Measurements from ENCODE around the gene GALNT1. TPM values are rescaled to one million over a fixed set of nuclear protein-coding genes. Genes with fewer than 3 reads are reported as not detected.

Gene GALNT1
- total RNA-seq, 4 donors from 2014 or later, result 47.6 to 129 (median 73.5) TPM

- TF ChIP-seq CTCF (IDR thresholded peaks at IDR 0.05) (no peak), POLR2A (IDR thresholded peaks at IDR 0.05) (no peak)
- no peak for DNase-seq
- H3K4me1 ChIP-seq, result peaks cover 0 to 13% (median 2%) of the 10 kb centered on the region in 3 donors
- no peaks in the 10 kb centered on the region for H3K27me3 ChIP-seq
- intact Hi-C loops (cut with DNase I), result loop anchor here (10.0 kb wide), 1 partner anchor 62 kb away; no protein-coding TSS in a partner anchor
- no peaks in the 10 kb centered on the region for H3K9me3 ChIP-seq
- H3K36me3 ChIP-seq, result no peaks in the 10 kb centered on the region
- no peak overlapping the region for H3K4me3 ChIP-seq
- WGBS, 2 donors, result 73 to 94% methylated on average over 8 of the region's 8 CpGs
- no peak overlapping the region for H3K27ac ChIP-seq
Observed at GRCh38 chr18:35577045-35577848, 4.3 kb upstream of the GALNT1 start.

GRCh38 chr18:35578481-35578880 is 3.1 kb upstream of the GALNT1 start:
- Histone ChIP-seq H3K27me3 (no peaks in the 10 kb centered on the region), H3K4me1 (peaks cover 5 to 26% (median 13%) of the 10 kb centered on the region in 3 donors), H3K4me3 (no peak overlapping the region), H3K36me3 (no peaks in the 10 kb centered on the region), H3K9me3 (no peaks in the 10 kb centered on the region), H3K27ac (no peak overlapping the region)
- intact Hi-C loops (cut with DNase I), result loop anchor here (10.0 kb wide), 1 partner anchor 64 kb away; no protein-coding TSS in a partner anchor
- no peak for TF ChIP-seq POLR2A (IDR thresholded peaks at IDR 0.05)
- TF ChIP-seq CTCF (IDR thresholded peaks at IDR 0.05), result no peak
- no peak for DNase-seq
- WGBS, 2 donors, result 28 to 60% methylated on average over 1 of the region's 1 CpG

GRCh38 chr18:35578936-35579335 is 2.6 kb upstream of the GALNT1 start:
- H3K36me3 ChIP-seq, result no peaks in the 10 kb centered on the region
- no peak for TF ChIP-seq POLR2A (IDR thresholded peaks at IDR 0.05)
- no peak for TF ChIP-seq CTCF (IDR thresholded peaks at IDR 0.05)
- H3K9me3 ChIP-seq, result no peaks in the 10 kb centered on the region
- 90 to 94% methylated on average over 4 of the region's 4 CpGs for WGBS, 2 donors
- intact Hi-C loops (cut with DNase I), result loop anchor here (10.0 kb wide), 1 partner anchor 64 kb away; no protein-coding TSS in a partner anchor
- H3K4me3 ChIP-seq, result no peak overlapping the region
- H3K4me1 ChIP-seq, result peaks cover 5 to 30% (median 13%) of the 10 kb centered on the region in 3 donors
- H3K27me3 ChIP-seq, result no peaks in the 10 kb centered on the region
- no peak for DNase-seq
- no peak overlapping the region for H3K27ac ChIP-seq

GRCh38 chr18:35580701-35581539 is 620 bp upstream of the GALNT1 start:
- H3K4me1 ChIP-seq, result peaks cover 5 to 30% (median 13%) of the 10 kb centered on the region in 3 donors
- no peaks in the 10 kb centered on the region for H3K9me3 ChIP-seq
- intact Hi-C loops (cut with DNase I), result no loop called here
- no peaks in the 10 kb centered on the region for H3K36me3 ChIP-seq
- peak in 1 of 6 experiments; percentile 16 for TF ChIP-seq CTCF (IDR thresholded peaks at IDR 0.05)
- peak in 1 of 4 donors; percentile 33 for TF ChIP-seq POLR2A (IDR thresholded peaks at IDR 0.05)
- H3K27me3 ChIP-seq, result no peaks in the 10 kb centered on the region
- WGBS, 2 donors, result 0 to 9% methylated on average over 2 to 7 of the region's 96 CpGs
- H3K27ac ChIP-seq, result peak overlapping the region; percentile 81 to 97 (median 96)
- H3K4me3 ChIP-seq, result peak overlapping the region; percentile 52 to 94 (median 87)
- peak; percentile 4 for DNase-seq

Data from esophagus squamous epithelium (tissue), 5 donors.